H9 (cell line): ENCODE data around the gene HHATL. TPM values are rescaled to one million over a fixed set of nuclear protein-coding genes. Genes with fewer than 3 reads are reported as not detected.

Experiments
- DNase-seq: peaks from one replicate; pipeline ENCODE4 v3.0.0-alpha.2; 2017
- H2AFZ ChIP-seq: one replicate; pipeline ENCODE4 v1.6.1; 2013; ENCODE audit warnings: mild to moderate bottlenecking, low read length, control low read depth, moderate library complexity
- H2AK5ac ChIP-seq: 2 replicates; pipeline ENCODE4 v1.6.1; 2013; ENCODE audit warnings: low read length, control low read depth, mixed read lengths; ENCODE audit not compliant: insufficient read length
- H2BK120ac ChIP-seq: one replicate; pipeline ENCODE4 v1.6.1; 2013; ENCODE audit warnings: low read depth, mild to moderate bottlenecking, low read length, control low read depth, inconsistent platforms; ENCODE audit not compliant: poor library complexity, severe bottlenecking
- H2BK12ac ChIP-seq: 2 replicates; pipeline ENCODE4 v1.6.1; 2013; ENCODE audit warnings: low read length, control low read depth, mixed read lengths, low read depth; ENCODE audit not compliant: insufficient read length
- H2BK15ac ChIP-seq: 2 replicates; pipeline ENCODE4 v1.6.1; 2013; ENCODE audit warnings: low read depth, low read length, control low read depth
- H2BK20ac ChIP-seq: one replicate; pipeline ENCODE4 v1.6.1; 2013; ENCODE audit warnings: low read depth, mild to moderate bottlenecking, low read length, control low read depth, inconsistent platforms; ENCODE audit not compliant: poor library complexity, severe bottlenecking
- H2BK5ac ChIP-seq: 2 replicates; pipeline ENCODE4 v1.6.1; 2013; ENCODE audit warnings: low read length, control low read depth, mixed read lengths; ENCODE audit not compliant: insufficient read length
- H3K14ac ChIP-seq: 2 replicates; pipeline ENCODE4 v1.6.1; 2013; ENCODE audit warnings: low read length, control low read depth; ENCODE audit not compliant: insufficient read depth
- H3K18ac ChIP-seq: 2 replicates; pipeline ENCODE4 v1.6.1; 2013; ENCODE audit warnings: low read depth, mild to moderate bottlenecking, mixed read lengths, low read length, control low read depth; ENCODE audit not compliant: insufficient read length
- H3K23ac ChIP-seq: 2 replicates; pipeline ENCODE4 v1.6.1; 2013; ENCODE audit warnings: low read length, control low read depth, mixed read lengths, low read depth; ENCODE audit not compliant: insufficient read length
- H3K23me2 ChIP-seq: 2 replicates; pipeline ENCODE4 v1.6.1; 2013; ENCODE audit warnings: low read depth, mild to moderate bottlenecking, mixed read lengths, low read length, control low read depth; ENCODE audit not compliant: insufficient read length, poor library complexity, severe bottlenecking
- H3K27ac ChIP-seq: 2 replicates; pipeline ENCODE4 v1.5.1; 2013; ENCODE audit warnings: low read length, control low read depth, mixed read lengths, low read depth; ENCODE audit not compliant: insufficient read length
- H3K27me3 ChIP-seq: 2 replicates; pipeline ENCODE4 v1.6.1; 2013; ENCODE audit warnings: low read length, control low read depth, inconsistent platforms; ENCODE audit not compliant: insufficient read depth
- H3K4ac ChIP-seq: 2 replicates; pipeline ENCODE4 v1.6.1; 2013; ENCODE audit warnings: low read depth, mild to moderate bottlenecking, control low read depth, inconsistent platforms, low read length, moderate library complexity
- H3K4me1 ChIP-seq: 2 replicates; pipeline ENCODE4 v1.6.1; 2013; ENCODE audit warnings: low read length, control low read depth, inconsistent platforms; ENCODE audit not compliant: insufficient read depth
- H3K4me2 ChIP-seq: 2 replicates; pipeline ENCODE4 v1.6.1; 2013; ENCODE audit warnings: low read length, control low read depth, mixed read lengths; ENCODE audit not compliant: insufficient read length, insufficient read depth
- H3K56ac ChIP-seq: 2 replicates; pipeline ENCODE4 v1.6.1; 2013; ENCODE audit warnings: low read depth, mild to moderate bottlenecking, mixed read lengths, low read length, control low read depth; ENCODE audit not compliant: insufficient read length
- H3K79me1 ChIP-seq: 2 replicates; pipeline ENCODE4 v1.6.1; 2013; ENCODE audit warnings: low read depth, mild to moderate bottlenecking, moderate library complexity, low read length, control low read depth, inconsistent platforms; ENCODE audit not compliant: insufficient read depth, poor library complexity, severe bottlenecking
- H3K79me2 ChIP-seq: 2 replicates; pipeline ENCODE4 v1.6.1; 2013; ENCODE audit warnings: low read length, control low read depth, inconsistent platforms; ENCODE audit not compliant: insufficient read depth
- H3K9ac ChIP-seq: 2 replicates; pipeline ENCODE4 v1.6.1; 2013; ENCODE audit warnings: low read length, control low read depth, mixed read lengths; ENCODE audit not compliant: insufficient read length; ENCODE audit errors: extremely low read depth
- H3K9me3 ChIP-seq: one replicate; pipeline ENCODE4 v1.6.1; 2013; ENCODE audit warnings: low read depth, low read length, inconsistent platforms; ENCODE audit not compliant: control insufficient read depth
- H3T11ph ChIP-seq: one replicate; pipeline ENCODE4 v1.6.1; 2013; ENCODE audit warnings: mild to moderate bottlenecking, low read length, control low read depth, inconsistent platforms
- H4K20me1 ChIP-seq: one replicate; pipeline ENCODE4 v1.6.1; 2013; ENCODE audit not compliant: control insufficient read depth, insufficient read length, insufficient read depth
- H4K5ac ChIP-seq: 2 replicates; pipeline ENCODE4 v1.6.1; 2013; ENCODE audit warnings: low read depth, mild to moderate bottlenecking, mixed read lengths, low read length, control low read depth; ENCODE audit not compliant: insufficient read length
- H4K8ac ChIP-seq: replicated peaks from 2 replicates; pipeline ENCODE4 v1.6.1; 2013; ENCODE audit warnings: low read length, control low read depth, mixed read lengths, low read depth; ENCODE audit not compliant: insufficient read length
- H4K91ac ChIP-seq: 2 replicates; pipeline ENCODE4 v1.6.1; 2013; ENCODE audit warnings: low read depth, mild to moderate bottlenecking, moderate library complexity, mixed read lengths, low read length, control low read depth; ENCODE audit not compliant: insufficient read length
- H3K27ac Mint-ChIP-seq, 3 experiments: 2 replicates in 2 of 3; 3 replicates in 1 of 3; pipeline ENCODE4 v1.8.0; 2020 to 2021; ENCODE audit warnings: mixed read lengths in 3 of 3, mild to moderate bottlenecking in 1 of 3, moderate library complexity in 1 of 3
- H3K27me3 Mint-ChIP-seq: 2 replicates; pipeline ENCODE4 v1.8.0; 2021; ENCODE audit warnings: low read depth, mild to moderate bottlenecking, moderate library complexity, mixed read lengths
- H3K36me3 Mint-ChIP-seq, 3 experiments: 2 replicates in 2 of 3; 3 replicates in 1 of 3; pipeline ENCODE4 v1.8.0; 2020 to 2021; ENCODE audit warnings: low read depth in 3 of 3, mixed read lengths in 3 of 3; ENCODE audit not compliant: insufficient read depth in 1 of 3
- H3K4me1 Mint-ChIP-seq, 2 experiments: 2 replicates each; pipeline ENCODE4 v1.8.0; 2020; ENCODE audit warnings: mixed read lengths in 2 of 2
- H3K4me3 Mint-ChIP-seq, 2 experiments: 2 replicates in 1 of 2; 3 replicates in 1 of 2; pipeline ENCODE4 v1.8.0; 2020 to 2021; ENCODE audit warnings: mild to moderate bottlenecking in 2 of 2, mixed read lengths in 2 of 2, moderate library complexity in 1 of 2
- H3K9me3 Mint-ChIP-seq, 2 experiments: 2 replicates in 1 of 2; 3 replicates in 1 of 2; pipeline ENCODE4 v1.8.0; 2020; ENCODE audit warnings: mild to moderate bottlenecking in 2 of 2, mixed read lengths in 2 of 2, moderate library complexity in 1 of 2
- CTCF ChIP-seq: fragments of 200-600 bp; sonication (generic); conservative IDR thresholded peaks from 3 replicates; pipeline ENCODE4 v1.8.0; 2021; ENCODE audit warnings: antibody characterized with exemption, mild to moderate bottlenecking
- WGBS: extraction: QIAGEN DNeasy Blood & Tissue Kit; methylation state at CpG from one replicate; pipeline ENCODE4 v1.1.7; 2013; ENCODE audit warnings: missing lambda C conversion rate, low lambda C conversion rate, mixed read lengths; ENCODE audit not compliant: insufficient read length; ENCODE audit errors: extremely low coverage; 5-methylcytosine and 5-hydroxymethylcytosine counted together
- total RNA-seq: library from RNA; stranded (reverse); gene quantifications from 2 replicates; pipeline ENCODE4 v1.2.1, GENCODE V29; 2021

The HHATL gene
- total RNA-seq, 1 experiment from 2014 or later: 0.46 TPM

- Histone ChIP-seq H3K9ac (no peak overlapping the region), H2BK20ac (no peak overlapping the region), H3K23ac (no peak overlapping the region), H4K20me1 (no peaks in the 10 kb centered on the region), H3K18ac (no peak overlapping the region), H2BK15ac (no peak overlapping the region), H3K14ac (no peak overlapping the region), H3K79me2 (no peaks in the 10 kb centered on the region), H2AK5ac (no peak overlapping the region), H3K4me2 (no peak overlapping the region), H3K23me2 (no peaks in the 10 kb centered on the region), H2BK12ac (no peak overlapping the region), H3K4me1 (peaks cover 9% of the 10 kb centered on the region; the same call in 1 of the 2 replicates), H3K79me1 (no peaks in the 10 kb centered on the region), H4K8ac (no peak overlapping the region), H3K27me3 (no peaks in the 10 kb centered on the region), H2AFZ (no peak overlapping the region), H3K4ac (no peak overlapping the region), H2BK5ac (no peak overlapping the region), H2BK120ac (no peak overlapping the region), H3K9me3 (no peaks in the 10 kb centered on the region), H3K27ac (no peak overlapping the region), H4K5ac (no peak overlapping the region), H3T11ph (no peak overlapping the region), H3K56ac (no peak overlapping the region), H4K91ac (no peak overlapping the region)
- WGBS: no CpG with 5 or more reads among the region's 1 CpG
- no peak overlapping the region for H3K4me3 Mint-ChIP-seq
- peaks cover 51 to 54% of the 10 kb centered on the region in 2 experiments for H3K4me1 Mint-ChIP-seq
- H3K27ac Mint-ChIP-seq: peak overlapping the region in 2 of 3 experiments; percentile 23 to 51; a peak in 2 of 7 replicates
- peaks cover 0 to 3% of the 10 kb centered on the region in 2 experiments; a peak in 2 of 5 replicates for H3K9me3 Mint-ChIP-seq
- DNase-seq: peak; percentile 50
- H3K27me3 Mint-ChIP-seq: peaks cover 2% of the 10 kb centered on the region
- H3K36me3 Mint-ChIP-seq: no peaks in the 10 kb centered on the region
- no peak for TF ChIP-seq CTCF
Measured at GRCh38 chr3:42736081-42736480, 33.5 kb upstream of the HHATL start.
